Naive thymus-derived CD4-positive, alpha-beta T cell (primary cell): ENCODE measurements around the gene DYNLT3. TPM values are rescaled to one million over a fixed set of nuclear protein-coding genes. Genes with fewer than 3 reads are reported as not detected.
A peak's percentile ranks its signal among the peaks of the same experiment; 100 is the strongest.

Experiments used
- ATAC-seq: fragments of 150-1000 bp; cut with Tn5 transposase; 2 replicates; pipeline ENCODE4 v1.10.0; 2021; ENCODE audit warnings: mild to moderate bottlenecking, moderate library complexity
- CTCF ChIA-PET: fragments of 350-600 bp; sonication (Branson Sonifier 250); formaldehyde crosslinking; loops from one replicate; lab custom pipeline; 2021; ENCODE audit warnings: antibody characterized with exemption; lab: Charles Lee
- POLR2A ChIA-PET: fragments of 350-600 bp; sonication (Branson Sonifier 250); formaldehyde crosslinking; loops from one replicate; lab custom pipeline; 2021; ENCODE audit warnings: antibody characterized with exemption, inconsistent platforms; lab: Charles Lee
- DNase-seq, 9 donors: peaks; one replicate each; pipeline versions ENCODE4 v3.0.0 to v3.0.0-alpha.2; 2020 to 2022; ENCODE audit warnings: mixed read lengths in 1 of 9
- H3K27ac ChIP-seq: one replicate; pipeline ENCODE4 v1.7.0; 2013; ENCODE audit warnings: mild to moderate bottlenecking, low read depth, low read length, moderate library complexity
- H3K27me3 ChIP-seq, 2 donors: one replicate each; pipeline ENCODE4 v1.7.0; 2013; ENCODE audit warnings: low read length in 2 of 2, mild to moderate bottlenecking in 2 of 2, moderate library complexity in 2 of 2; ENCODE audit not compliant: control insufficient read depth in 2 of 2, insufficient read depth in 2 of 2
- H3K36me3 ChIP-seq, 3 experiments: 1 replicate in 2 of 3; 2 replicates in 1 of 3; pipeline ENCODE4 v1.7.0; 2013; ENCODE audit warnings: low read length in 3 of 3, mild to moderate bottlenecking in 3 of 3, moderate library complexity in 1 of 3; ENCODE audit not compliant: insufficient read depth in 3 of 3, control insufficient read depth in 2 of 3
- H3K4me1 ChIP-seq, 2 donors: one replicate each; pipeline ENCODE4 v1.7.0; 2013; ENCODE audit warnings: low read length in 2 of 2, mild to moderate bottlenecking in 2 of 2, moderate library complexity in 1 of 2; ENCODE audit not compliant: control insufficient read depth in 2 of 2, insufficient read depth in 2 of 2
- H3K4me3 ChIP-seq: 2 replicates; pipeline ENCODE4 v1.7.0; 2013; ENCODE audit warnings: mild to moderate bottlenecking, low read length
- H3K9me3 ChIP-seq, 3 experiments: 1 replicate in 2 of 3; 2 replicates in 1 of 3; pipeline ENCODE4 v1.7.0; 2013; ENCODE audit warnings: low read length in 3 of 3; ENCODE audit not compliant: control insufficient read depth in 2 of 3
- H3K27ac Mint-ChIP-seq, 9 donors: one replicate each; pipeline ENCODE4 v1.8.0; 2020 to 2022; ENCODE audit warnings: mixed read lengths in 9 of 9, mild to moderate bottlenecking in 8 of 9, moderate library complexity in 5 of 9, inconsistent platforms in 2 of 9
- H3K27me3 Mint-ChIP-seq, 5 donors: one replicate each; pipeline ENCODE4 v1.8.0; 2021 to 2022; ENCODE audit warnings: mixed read lengths in 5 of 5, mild to moderate bottlenecking in 1 of 5
- H3K36me3 Mint-ChIP-seq, 5 donors: one replicate each; pipeline ENCODE4 v1.8.0; 2020 to 2022; ENCODE audit warnings: mixed read lengths in 5 of 5, mild to moderate bottlenecking in 3 of 5, inconsistent platforms in 1 of 5
- H3K4me1 Mint-ChIP-seq, 7 donors: one replicate each; pipeline ENCODE4 v1.8.0; 2020 to 2022; ENCODE audit warnings: mixed read lengths in 7 of 7, mild to moderate bottlenecking in 3 of 7, inconsistent platforms in 1 of 7
- H3K4me3 Mint-ChIP-seq, 10 donors: one replicate each; pipeline ENCODE4 v1.8.0; 2020 to 2022; ENCODE audit warnings: mild to moderate bottlenecking in 10 of 10, mixed read lengths in 10 of 10, moderate library complexity in 6 of 10, inconsistent platforms in 2 of 10
- H3K9me3 Mint-ChIP-seq, 11 donors: one replicate each; pipeline ENCODE4 v1.8.0; 2020 to 2022; ENCODE audit warnings: mixed read lengths in 11 of 11, mild to moderate bottlenecking in 4 of 11, inconsistent platforms in 1 of 11, moderate library complexity in 1 of 11
- intact Hi-C, 2 donors: fragments of 100-400 bp; cut with micrococcal nuclease; formaldehyde crosslinking; loops; one replicate each; pipeline ENCODE4 v1.15.1; 2023
- polyA plus RNA-seq, 2 donors: library from polyadenylated mRNA; unstranded; fragments of 300-500 nt; fragmentation: Illumina TruSeq; gene quantifications; one replicate each; pipeline ENCODE4 v1.2.3, GENCODE V29; 2021
- total RNA-seq, 6 experiments: library from RNA in 5 of 6; stranded (reverse) in 5 of 6; gene quantifications; 1 replicate in 5 of 6; 2 replicates in 1 of 6; pipeline ENCODE4 v1.2.3 and lab custom pipeline; 2021 to 2026

Gene DYNLT3
- total and polyA plus RNA-seq, 7 experiments from 2014 or later = 13.8 to 42.1 (median 25.8) TPM

DNA sequence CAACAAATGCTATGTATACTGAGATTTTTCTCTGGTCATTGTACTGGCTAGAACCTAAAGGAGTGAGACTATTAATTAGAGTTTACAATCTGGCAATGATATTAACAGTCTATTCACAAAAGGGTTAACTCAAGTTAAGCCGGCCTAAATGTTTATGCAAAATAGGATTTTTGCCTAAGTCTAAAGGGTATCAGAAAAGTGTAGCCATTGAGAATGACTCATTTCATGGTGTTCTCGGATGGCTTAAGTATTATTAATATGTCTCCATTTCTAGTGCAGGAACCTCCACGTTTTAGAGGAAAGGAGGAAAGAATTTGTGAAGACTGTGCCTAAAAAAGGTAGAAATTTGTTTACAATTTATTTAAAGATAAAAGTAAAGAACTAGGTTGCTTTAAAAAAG lies 29.8 kb downstream of the DYNLT3 start:
- ATAC-seq (no peak), DNase-seq (no peak)
- Histone ChIP-seq H3K4me3 (no peak overlapping the region), H3K4me1 (no peaks in the 10 kb centered on the region), H3K9me3 (no peaks in the 10 kb centered on the region), H3K27ac (no peak overlapping the region), H3K36me3 (no peaks in the 10 kb centered on the region), H3K27me3 (no peaks in the 10 kb centered on the region)
- Mint-ChIP-seq H3K4me3 (no peak overlapping the region), H3K27me3 (peaks cover 0 to 3% (median 0%) of the 10 kb centered on the region in 5 donors), H3K4me1 (peaks cover 0 to 8% (median 3%) of the 10 kb centered on the region in 7 donors), H3K36me3 (no peaks in the 10 kb centered on the region), H3K27ac (no peak overlapping the region), H3K9me3 (peaks cover 0 to 1% (median 0%) of the 10 kb centered on the region in 11 donors)
- CTCF ChIA-PET = interaction anchor here (1.3 kb wide), 1 partner anchor 72 kb away, joined by 4 read pairs; no protein-coding TSS in a partner anchor
- intact Hi-C loops = no loop called here
- POLR2A ChIA-PET = no interaction called here

DNA sequence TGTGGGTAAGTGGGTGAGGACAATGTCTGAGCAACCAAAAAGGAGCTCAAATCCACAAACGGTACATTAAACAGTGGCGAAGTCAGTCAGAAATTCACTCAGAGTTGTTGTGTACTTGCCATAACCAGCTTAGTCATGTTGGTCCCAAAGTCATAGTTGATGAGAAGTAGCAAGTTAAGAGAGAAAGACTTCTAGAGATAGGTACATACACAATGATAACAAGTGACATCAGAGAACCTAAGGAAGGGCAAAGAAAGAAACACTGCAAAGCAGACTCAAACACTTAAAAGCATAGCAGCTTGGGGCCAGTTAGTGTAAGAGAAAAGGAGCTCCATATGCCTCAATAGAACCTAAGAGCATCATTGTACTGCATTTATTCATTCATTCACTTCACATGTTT lies 30.2 kb downstream of the DYNLT3 start:
- no peak overlapping the region for H3K4me3 Mint-ChIP-seq
- Histone ChIP-seq H3K4me1 (no peaks in the 10 kb centered on the region), H3K36me3 (no peaks in the 10 kb centered on the region), H3K9me3 (no peaks in the 10 kb centered on the region), H3K4me3 (no peak overlapping the region), H3K27me3 (no peaks in the 10 kb centered on the region), H3K27ac (no peak overlapping the region)
- H3K27me3 Mint-ChIP-seq = peaks cover 0 to 3% (median 0%) of the 10 kb centered on the region in 5 donors
- CTCF ChIA-PET = interaction anchor here (1.3 kb wide), 1 partner anchor 71 kb away, joined by 4 read pairs; no protein-coding TSS in a partner anchor
- no peak overlapping the region for H3K27ac Mint-ChIP-seq
- DNase-seq = no peak
- POLR2A ChIA-PET = no interaction called here
- peaks cover 0 to 1% (median 0%) of the 10 kb centered on the region in 11 donors for H3K9me3 Mint-ChIP-seq
- H3K36me3 Mint-ChIP-seq = no peaks in the 10 kb centered on the region
- intact Hi-C loops = no loop called here
- ATAC-seq = no peak
- peaks cover 0 to 12% (median 0%) of the 10 kb centered on the region in 7 donors for H3K4me1 Mint-ChIP-seq

DNA sequence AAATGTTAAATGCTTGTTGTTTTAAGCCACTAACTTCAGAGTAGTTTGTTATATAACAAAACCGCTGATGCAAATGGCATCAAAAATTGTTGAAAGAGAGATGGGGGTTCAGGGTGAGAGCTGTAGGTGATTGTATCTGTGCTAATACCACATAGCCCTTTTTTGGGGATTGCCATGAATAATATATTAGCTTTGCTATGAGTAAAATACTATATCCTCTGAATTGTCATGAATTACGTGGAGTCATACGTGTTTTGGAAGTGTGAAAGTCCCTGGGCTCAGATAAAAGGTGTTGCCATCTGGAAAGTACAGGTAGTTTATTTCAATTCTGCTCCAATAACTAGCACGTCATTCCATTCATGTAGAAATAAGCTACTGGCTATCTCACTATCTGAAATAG lies 30.6 kb downstream of the DYNLT3 start:
- no peak for ATAC-seq
- Mint-ChIP-seq H3K27ac (no peak overlapping the region), H3K36me3 (no peaks in the 10 kb centered on the region), H3K4me1 (peaks cover 0 to 16% (median 0%) of the 10 kb centered on the region in 7 donors), H3K4me3 (no peak overlapping the region), H3K9me3 (peaks cover 0 to 1% (median 0%) of the 10 kb centered on the region in 11 donors), H3K27me3 (peaks cover 0 to 3% (median 0%) of the 10 kb centered on the region in 5 donors)
- no peaks in the 10 kb centered on the region for H3K27me3 ChIP-seq
- DNase-seq = no peak
- H3K4me1 ChIP-seq = no peaks in the 10 kb centered on the region
- intact Hi-C loops = no loop called here
- H3K4me3 ChIP-seq = no peak overlapping the region
- H3K36me3 ChIP-seq = no peaks in the 10 kb centered on the region
- ChIA-PET CTCF (interaction anchor here (1.3 kb wide), 1 partner anchor 71 kb away, joined by 4 read pairs; no protein-coding TSS in a partner anchor), POLR2A (no interaction called here)
- H3K27ac ChIP-seq = no peak overlapping the region
- no peaks in the 10 kb centered on the region for H3K9me3 ChIP-seq

DNA sequence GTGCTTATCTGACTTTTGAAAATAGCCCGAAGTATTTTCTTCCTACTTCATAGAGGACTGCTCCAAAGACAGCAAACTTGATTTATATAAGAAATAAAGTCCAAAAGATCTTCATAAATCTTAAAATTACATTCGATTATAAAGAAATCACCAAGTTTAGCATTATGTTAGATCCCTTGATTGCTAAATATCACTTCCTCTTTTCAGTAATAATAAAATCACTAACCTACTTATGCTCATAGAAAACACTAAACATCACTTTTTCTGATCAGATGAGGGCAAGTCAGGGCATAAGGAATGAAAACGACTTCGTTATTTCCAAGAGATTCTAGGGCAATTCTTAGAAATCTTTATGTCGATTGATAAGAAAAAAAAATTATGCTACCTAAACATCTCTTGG lies 32.0 kb downstream of the DYNLT3 start:
- H3K4me3 ChIP-seq = no peak overlapping the region
- ATAC-seq (no peak), DNase-seq (no peak)
- Mint-ChIP-seq H3K4me1 (peaks cover 0 to 18% (median 0%) of the 10 kb centered on the region in 7 donors), H3K9me3 (peaks cover 0 to 1% (median 0%) of the 10 kb centered on the region in 11 donors), H3K27me3 (peaks cover 0 to 3% (median 0%) of the 10 kb centered on the region in 5 donors), H3K4me3 (no peak overlapping the region), H3K27ac (no peak overlapping the region), H3K36me3 (no peaks in the 10 kb centered on the region)
- H3K36me3 ChIP-seq = no peaks in the 10 kb centered on the region
- H3K9me3 ChIP-seq = no peaks in the 10 kb centered on the region
- no peaks in the 10 kb centered on the region for H3K4me1 ChIP-seq
- intact Hi-C loops = no loop called here
- ChIA-PET CTCF (no interaction called here), POLR2A (no interaction called here)
- H3K27me3 ChIP-seq = no peaks in the 10 kb centered on the region
- no peak overlapping the region for H3K27ac ChIP-seq

DNA sequence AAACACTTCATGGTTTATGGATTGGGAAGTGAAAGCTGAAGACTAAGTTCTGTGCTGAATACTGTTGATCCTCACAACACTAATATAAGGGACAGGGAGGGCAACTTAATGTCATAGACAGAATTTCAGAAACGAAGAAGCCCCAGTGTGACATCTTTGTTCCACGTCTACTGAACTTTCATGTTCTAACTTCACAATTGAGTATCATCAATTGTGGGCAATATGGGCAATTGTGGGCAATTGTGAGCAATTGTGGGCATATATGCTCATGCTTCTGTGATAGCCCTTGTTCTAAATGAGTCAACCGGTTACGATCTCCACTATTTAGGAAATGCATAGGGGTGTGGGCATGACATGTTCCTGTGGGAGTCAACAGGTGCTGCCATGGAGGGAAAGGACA lies 33.8 kb downstream of the DYNLT3 start:
- intact Hi-C loops = no loop called here
- peaks cover 0 to 3% (median 0%) of the 10 kb centered on the region in 5 donors for H3K27me3 Mint-ChIP-seq
- H3K36me3 Mint-ChIP-seq = no peaks in the 10 kb centered on the region
- Histone ChIP-seq H3K27ac (no peak overlapping the region), H3K27me3 (no peaks in the 10 kb centered on the region), H3K9me3 (no peaks in the 10 kb centered on the region), H3K4me1 (no peaks in the 10 kb centered on the region), H3K36me3 (no peaks in the 10 kb centered on the region), H3K4me3 (no peak overlapping the region)
- ChIA-PET POLR2A (no interaction called here), CTCF (no interaction called here)
- no peak overlapping the region for H3K27ac Mint-ChIP-seq
- H3K4me3 Mint-ChIP-seq = no peak overlapping the region
- ATAC-seq (no peak), DNase-seq (no peak)
- peaks cover 0 to 16% (median 0%) of the 10 kb centered on the region in 7 donors for H3K4me1 Mint-ChIP-seq
- peaks cover 0 to 1% (median 0%) of the 10 kb centered on the region in 11 donors for H3K9me3 Mint-ChIP-seq

DNA sequence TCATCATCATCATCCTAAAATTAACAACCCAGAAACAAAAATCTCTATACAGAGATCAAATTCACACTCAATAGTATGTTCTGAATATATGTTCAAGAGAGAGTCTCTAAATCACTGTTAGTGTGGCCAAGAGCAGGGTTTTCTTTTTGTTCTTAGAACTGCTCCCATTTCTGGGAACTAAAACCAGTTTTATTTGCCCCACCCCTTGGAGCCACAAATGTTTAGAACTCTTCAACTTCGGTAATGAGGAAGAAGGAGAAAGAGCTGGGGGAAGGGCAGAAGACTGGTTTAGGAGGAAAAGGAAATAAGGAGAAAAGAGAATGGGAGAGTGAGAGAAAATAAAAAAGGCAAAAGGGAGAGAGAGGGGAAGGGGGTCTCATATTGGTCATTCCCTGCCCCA lies 35.3 kb downstream of the DYNLT3 start:
- Mint-ChIP-seq H3K27ac (no peak overlapping the region), H3K4me3 (peak overlapping the region in 1 of 10 donors; percentile 25), H3K36me3 (no peaks in the 10 kb centered on the region), H3K4me1 (peaks cover 0 to 16% (median 0%) of the 10 kb centered on the region in 7 donors), H3K9me3 (peaks cover 0 to 1% (median 0%) of the 10 kb centered on the region in 11 donors), H3K27me3 (peaks cover 0 to 2% (median 0%) of the 10 kb centered on the region in 5 donors)
- POLR2A ChIA-PET = no interaction called here
- CTCF ChIA-PET = no interaction called here
- no peaks in the 10 kb centered on the region for H3K36me3 ChIP-seq
- no peaks in the 10 kb centered on the region for H3K9me3 ChIP-seq
- no peak overlapping the region for H3K27ac ChIP-seq
- DNase-seq = no peak
- intact Hi-C loops = no loop called here
- no peak overlapping the region for H3K4me3 ChIP-seq
- no peaks in the 10 kb centered on the region for H3K27me3 ChIP-seq
- no peak for ATAC-seq
- H3K4me1 ChIP-seq = no peaks in the 10 kb centered on the region

DNA sequence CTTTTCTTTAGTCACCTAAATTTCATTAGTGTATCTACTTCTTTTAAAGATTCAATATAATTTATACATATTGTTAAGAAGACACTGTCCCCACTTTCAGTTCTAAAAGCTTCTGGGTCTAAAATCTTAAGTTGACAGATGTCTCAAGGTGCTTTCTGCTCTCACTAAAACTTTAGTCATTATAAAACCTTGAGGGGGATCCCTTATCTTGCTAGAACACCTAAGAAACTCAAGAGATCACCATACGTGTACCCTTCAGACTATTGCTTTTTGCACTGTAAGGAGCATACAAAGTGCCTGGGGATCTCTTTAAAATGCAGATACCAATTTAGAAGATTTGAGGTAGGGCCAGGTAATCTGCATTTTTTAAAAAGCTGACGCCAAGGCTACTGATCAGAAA lies 37.4 kb downstream of the DYNLT3 start:
- H3K27ac ChIP-seq = no peak overlapping the region
- H3K36me3 ChIP-seq = no peaks in the 10 kb centered on the region
- intact Hi-C loops = no loop called here

More for the DNA sequence above, 37.4 kb downstream of the DYNLT3 start:
- ATAC-seq (no peak), DNase-seq (no peak)
- Histone ChIP-seq H3K27me3 (no peaks in the 10 kb centered on the region), H3K9me3 (no peaks in the 10 kb centered on the region), H3K4me1 (no peaks in the 10 kb centered on the region), H3K4me3 (no peak overlapping the region)
- POLR2A ChIA-PET = no interaction called here
- CTCF ChIA-PET = no interaction called here
- H3K27me3 Mint-ChIP-seq = no peaks in the 10 kb centered on the region
- peaks cover 0 to 1% (median 0%) of the 10 kb centered on the region in 11 donors for H3K9me3 Mint-ChIP-seq
- H3K36me3 Mint-ChIP-seq = no peaks in the 10 kb centered on the region
- H3K4me3 Mint-ChIP-seq = no peak overlapping the region
- H3K27ac Mint-ChIP-seq = no peak overlapping the region
- H3K4me1 Mint-ChIP-seq = peaks cover 0 to 16% (median 0%) of the 10 kb centered on the region in 7 donors
